ENCODE results near the gene IFITM2. TPM values are rescaled to one million over a fixed set of nuclear protein-coding genes. Genes with fewer than 3 reads are reported as not detected.

Gene IFITM2
- total and polyA plus RNA-seq, 2 of the 13 experiments (the other 11 are each of a cell fraction or from before 2014, with no cell fraction given) = 13.8 to 267 TPM

DNA sequence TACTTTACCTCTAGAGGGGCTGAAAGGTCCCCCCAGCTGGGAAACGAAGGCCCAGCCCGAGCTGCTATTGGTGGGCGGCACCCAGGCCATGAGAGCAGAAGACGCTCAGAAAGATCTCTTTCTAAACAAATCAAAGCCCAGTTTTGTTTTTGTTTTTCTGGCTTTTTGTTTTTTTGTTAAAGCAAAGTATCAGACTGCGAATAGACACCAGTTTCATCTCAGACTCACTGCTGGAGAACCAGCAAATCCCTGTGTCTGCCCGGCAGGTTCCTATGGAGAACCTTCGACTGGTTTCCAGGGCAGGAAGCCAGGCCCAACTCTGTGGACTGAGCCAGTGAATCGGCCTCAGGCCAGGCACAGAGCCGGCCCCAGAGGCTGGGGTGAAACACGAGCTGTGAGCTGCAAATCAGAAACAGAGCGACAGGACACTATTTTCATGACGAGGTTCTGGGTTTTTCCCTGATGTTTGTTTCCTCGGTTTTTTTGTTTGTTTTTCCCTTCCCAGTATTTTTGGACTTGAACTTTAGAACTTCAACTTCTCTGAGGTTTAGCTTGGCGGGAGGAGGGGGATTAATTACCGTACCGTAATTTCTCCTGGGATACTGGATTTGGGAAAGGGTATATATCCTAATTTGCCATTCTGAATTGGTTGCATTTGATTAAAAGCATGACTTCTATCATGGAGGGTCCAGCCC lies 45.7 kb downstream of the IFITM2 start (continued):
- TF ChIP-seq FOSL2 (CRISPR knock-in tag; IDR thresholded peaks at IDR 0.05) (peak; percentile 50; the same call in 1 of the 2 replicates), ZNF577 (CRISPR knock-in tag; IDR thresholded peaks at IDR 0.05; ENCODE audit: borderline replicate concordance, low read depth) (no peak), IKZF4 (CRISPR knock-in tag; IDR thresholded peaks at IDR 0.05; ENCODE audit: borderline replicate concordance, low read depth, not compliant biosample characterization) (no peak), HOXA9 (CRISPR knock-in tag; IDR thresholded peaks at IDR 0.05; ENCODE audit: borderline replicate concordance) (no peak), MTA1 (CRISPR knock-in tag; IDR thresholded peaks at IDR 0.05; ENCODE audit: borderline replicate concordance) (0 out of 2 replicates have a peak, but pooled peaks have one; percentile 27), SOX6 (IDR thresholded peaks at IDR 0.05) (no peak), SOX6 (CRISPR knock-in tag; IDR thresholded peaks at IDR 0.05) (peak; percentile 65), HDAC6 (IDR thresholded peaks at IDR 0.05; ENCODE audit: low read depth, low read length) (no peak), NCOR1 (IDR thresholded peaks at IDR 0.05; ENCODE audit: borderline replicate concordance, low read length) (peak; percentile 88), ZNF629 (CRISPR knock-in tag; conservative IDR thresholded peaks at IDR 0.05) (no peak; the same call in 1 of the 2 replicates), ZNF569 (CRISPR knock-in tag; IDR thresholded peaks at IDR 0.05; ENCODE audit: borderline replicate concordance) (no peak), ZFP37 (CRISPR knock-in tag; IDR thresholded peaks at IDR 0.05; ENCODE audit: borderline replicate concordance) (peak; percentile 83; the same call in 1 of the 2 replicates), ZNF431 (CRISPR knock-in tag; IDR thresholded peaks at IDR 0.05; ENCODE audit: borderline replicate concordance, low read depth) (no peak), NCOA5 (CRISPR knock-in tag; IDR thresholded peaks at IDR 0.05) (no peak), GATAD2A (CRISPR knock-in tag; IDR thresholded peaks at IDR 0.05) (peak; percentile 83), KDM2A (CRISPR knock-in tag; IDR thresholded peaks at IDR 0.05; ENCODE audit: borderline replicate concordance, low read depth) (peak; percentile 71; the same call in 1 of the 2 replicates), HNRNPH1 (optimal IDR thresholded peaks at IDR 0.05; ENCODE audit: low read depth, low read length) (no peak)
- TF ChIP-seq, protein P1, sequence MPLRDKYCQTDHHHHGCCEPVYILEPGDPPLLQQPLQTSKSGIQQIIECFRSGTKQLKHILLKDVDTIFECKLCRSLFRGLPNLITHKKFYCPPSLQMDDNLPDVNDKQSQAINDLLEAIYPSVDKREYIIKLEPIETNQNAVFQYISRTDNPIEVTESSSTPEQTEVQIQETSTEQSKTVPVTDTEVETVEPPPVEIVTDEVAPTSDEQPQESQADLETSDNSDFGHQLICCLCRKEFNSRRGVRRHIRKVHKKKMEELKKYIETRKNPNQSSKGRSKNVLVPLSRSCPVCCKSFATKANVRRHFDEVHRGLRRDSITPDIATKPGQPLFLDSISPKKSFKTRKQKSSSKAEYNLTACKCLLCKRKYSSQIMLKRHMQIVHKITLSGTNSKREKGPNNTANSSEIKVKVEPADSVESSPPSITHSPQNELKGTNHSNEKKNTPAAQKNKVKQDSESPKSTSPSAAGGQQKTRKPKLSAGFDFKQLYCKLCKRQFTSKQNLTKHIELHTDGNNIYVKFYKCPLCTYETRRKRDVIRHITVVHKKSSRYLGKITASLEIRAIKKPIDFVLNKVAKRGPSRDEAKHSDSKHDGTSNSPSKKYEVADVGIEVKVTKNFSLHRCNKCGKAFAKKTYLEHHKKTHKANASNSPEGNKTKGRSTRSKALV (CRISPR knock-in tag; IDR thresholded peaks at IDR 0.05) = no peak
- TF ChIP-seq, protein P2, sequence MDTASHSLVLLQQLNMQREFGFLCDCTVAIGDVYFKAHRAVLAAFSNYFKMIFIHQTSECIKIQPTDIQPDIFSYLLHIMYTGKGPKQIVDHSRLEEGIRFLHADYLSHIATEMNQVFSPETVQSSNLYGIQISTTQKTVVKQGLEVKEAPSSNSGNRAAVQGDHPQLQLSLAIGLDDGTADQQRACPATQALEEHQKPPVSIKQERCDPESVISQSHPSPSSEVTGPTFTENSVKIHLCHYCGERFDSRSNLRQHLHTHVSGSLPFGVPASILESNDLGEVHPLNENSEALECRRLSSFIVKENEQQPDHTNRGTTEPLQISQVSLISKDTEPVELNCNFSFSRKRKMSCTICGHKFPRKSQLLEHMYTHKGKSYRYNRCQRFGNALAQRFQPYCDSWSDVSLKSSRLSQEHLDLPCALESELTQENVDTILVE (CRISPR knock-in tag; IDR thresholded peaks at IDR 0.05) = peak; percentile 69; the same call in 1 of the 2 replicates
- TF ChIP-seq, protein P3, sequence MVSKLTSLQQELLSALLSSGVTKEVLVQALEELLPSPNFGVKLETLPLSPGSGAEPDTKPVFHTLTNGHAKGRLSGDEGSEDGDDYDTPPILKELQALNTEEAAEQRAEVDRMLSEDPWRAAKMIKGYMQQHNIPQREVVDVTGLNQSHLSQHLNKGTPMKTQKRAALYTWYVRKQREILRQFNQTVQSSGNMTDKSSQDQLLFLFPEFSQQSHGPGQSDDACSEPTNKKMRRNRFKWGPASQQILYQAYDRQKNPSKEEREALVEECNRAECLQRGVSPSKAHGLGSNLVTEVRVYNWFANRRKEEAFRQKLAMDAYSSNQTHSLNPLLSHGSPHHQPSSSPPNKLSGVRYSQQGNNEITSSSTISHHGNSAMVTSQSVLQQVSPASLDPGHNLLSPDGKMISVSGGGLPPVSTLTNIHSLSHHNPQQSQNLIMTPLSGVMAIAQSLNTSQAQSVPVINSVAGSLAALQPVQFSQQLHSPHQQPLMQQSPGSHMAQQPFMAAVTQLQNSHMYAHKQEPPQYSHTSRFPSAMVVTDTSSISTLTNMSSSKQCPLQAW (CRISPR knock-in tag; IDR thresholded peaks at IDR 0.05) = peak; percentile 20; the same call in 1 of the 2 replicates
- TF ChIP-seq, protein P4, sequence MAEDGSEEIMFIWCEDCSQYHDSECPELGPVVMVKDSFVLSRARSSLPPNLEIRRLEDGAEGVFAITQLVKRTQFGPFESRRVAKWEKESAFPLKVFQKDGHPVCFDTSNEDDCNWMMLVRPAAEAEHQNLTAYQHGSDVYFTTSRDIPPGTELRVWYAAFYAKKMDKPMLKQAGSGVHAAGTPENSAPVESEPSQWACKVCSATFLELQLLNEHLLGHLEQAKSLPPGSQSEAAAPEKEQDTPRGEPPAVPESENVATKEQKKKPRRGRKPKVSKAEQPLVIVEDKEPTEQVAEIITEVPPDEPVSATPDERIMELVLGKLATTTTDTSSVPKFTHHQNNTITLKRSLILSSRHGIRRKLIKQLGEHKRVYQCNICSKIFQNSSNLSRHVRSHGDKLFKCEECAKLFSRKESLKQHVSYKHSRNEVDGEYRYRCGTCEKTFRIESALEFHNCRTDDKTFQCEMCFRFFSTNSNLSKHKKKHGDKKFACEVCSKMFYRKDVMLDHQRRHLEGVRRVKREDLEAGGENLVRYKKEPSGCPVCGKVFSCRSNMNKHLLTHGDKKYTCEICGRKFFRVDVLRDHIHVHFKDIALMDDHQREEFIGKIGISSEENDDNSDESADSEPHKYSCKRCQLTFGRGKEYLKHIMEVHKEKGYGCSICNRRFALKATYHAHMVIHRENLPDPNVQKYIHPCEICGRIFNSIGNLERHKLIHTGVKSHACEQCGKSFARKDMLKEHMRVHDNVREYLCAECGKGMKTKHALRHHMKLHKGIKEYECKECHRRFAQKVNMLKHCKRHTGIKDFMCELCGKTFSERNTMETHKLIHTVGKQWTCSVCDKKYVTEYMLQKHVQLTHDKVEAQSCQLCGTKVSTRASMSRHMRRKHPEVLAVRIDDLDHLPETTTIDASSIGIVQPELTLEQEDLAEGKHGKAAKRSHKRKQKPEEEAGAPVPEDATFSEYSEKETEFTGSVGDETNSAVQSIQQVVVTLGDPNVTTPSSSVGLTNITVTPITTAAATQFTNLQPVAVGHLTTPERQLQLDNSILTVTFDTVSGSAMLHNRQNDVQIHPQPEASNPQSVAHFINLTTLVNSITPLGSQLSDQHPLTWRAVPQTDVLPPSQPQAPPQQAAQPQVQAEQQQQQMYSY (CRISPR knock-in tag; IDR thresholded peaks at IDR 0.05) = no peak

Measured in HepG2 (cell line).